AG08396 (cell line): Measurements from ENCODE around the gene ORM1.
"Not testable (repeated sequence)": the region's sequence is repeated elsewhere in the genome, so short reads cannot be mapped to it uniquely, and the experiment has no call there.

ENCODE experiments used
- DNase-seq: peaks from one replicate; pipeline ENCODE4 v3.0.0; 2012; ENCODE audit warnings: low spot score, mixed read lengths

Gene ORM1

DNA sequence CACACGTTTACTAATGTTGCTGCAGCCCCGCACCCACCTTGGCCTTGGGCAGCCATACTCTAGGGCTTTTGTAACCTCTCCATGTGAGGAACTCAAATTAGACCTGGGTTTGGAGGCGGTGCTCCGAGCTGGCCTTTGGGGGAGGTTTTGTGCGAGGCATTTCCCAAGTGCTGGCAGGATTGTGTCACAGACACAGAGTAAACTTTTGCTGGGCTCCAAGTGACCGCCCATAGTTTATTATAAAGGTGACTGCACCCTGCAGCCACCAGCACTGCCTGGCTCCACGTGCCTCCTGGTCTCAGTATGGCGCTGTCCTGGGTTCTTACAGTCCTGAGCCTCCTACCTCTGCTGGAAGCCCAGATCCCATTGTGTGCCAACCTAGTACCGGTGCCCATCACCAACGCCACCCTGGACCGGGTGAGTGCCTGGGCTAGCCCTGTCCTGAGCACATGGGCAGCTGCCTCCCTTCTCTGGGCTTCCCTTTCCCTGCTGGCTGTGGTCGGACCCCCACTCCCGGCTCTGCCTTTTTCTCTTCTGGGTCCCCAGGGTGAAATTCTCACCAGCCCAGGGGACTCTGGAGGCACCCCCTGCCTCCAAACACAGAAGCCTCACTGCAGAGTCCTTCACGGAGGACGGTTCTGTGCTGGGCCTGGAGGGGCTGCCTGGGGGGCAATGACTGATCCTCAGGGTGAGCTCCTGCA lies at the start of gene ORM1:
ORM1 (plus strand) TSS at position 268 of the 701 bp plus-strand sequence; CDS start at position 304, 36 bp downstream.
- not testable (repeated sequence) for DNase-seq

DNA sequence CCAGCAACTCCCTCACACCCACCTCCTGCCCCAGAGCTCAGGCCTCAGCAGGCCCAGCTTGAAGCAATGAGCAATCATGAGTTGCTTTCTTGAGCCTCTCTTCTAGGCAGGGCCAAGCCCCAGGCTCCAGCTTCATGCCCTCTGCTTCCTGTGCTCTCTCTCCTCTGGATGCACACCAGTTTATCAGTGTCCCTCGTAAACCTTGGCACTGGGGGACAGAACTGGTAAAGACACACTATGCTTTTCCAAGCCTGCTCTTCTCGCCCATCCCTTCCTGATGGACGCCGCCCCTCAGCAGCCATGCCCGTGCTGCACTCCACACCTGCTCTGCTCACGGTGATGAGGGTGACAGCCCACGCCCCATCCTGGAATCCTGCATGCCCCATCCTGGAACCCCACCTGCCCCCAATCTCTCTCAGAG lies 49.4 kb upstream of the ORM1 start:
- no peak for DNase-seq

DNA sequence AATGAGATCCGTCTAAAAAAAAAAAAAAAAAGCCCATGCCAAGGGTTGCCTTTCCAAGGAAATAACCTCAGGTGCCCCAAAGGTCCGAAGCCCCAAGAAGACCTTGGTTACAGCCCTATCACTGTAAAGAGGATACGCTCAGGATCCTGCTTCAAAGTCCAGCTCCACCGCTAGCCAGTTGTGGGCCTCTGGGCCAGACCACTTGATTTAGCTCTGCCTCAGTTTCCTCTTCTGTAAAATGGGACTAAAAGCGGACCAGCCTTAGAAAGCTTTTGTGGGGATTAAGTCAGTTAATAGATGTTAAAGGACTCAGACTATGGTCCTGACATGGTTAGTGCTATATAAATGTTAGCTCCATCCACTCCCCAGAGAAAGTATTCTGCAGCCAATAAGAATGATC lies 48.7 kb upstream of the ORM1 start:
- DNase-seq, result no peak

DNA sequence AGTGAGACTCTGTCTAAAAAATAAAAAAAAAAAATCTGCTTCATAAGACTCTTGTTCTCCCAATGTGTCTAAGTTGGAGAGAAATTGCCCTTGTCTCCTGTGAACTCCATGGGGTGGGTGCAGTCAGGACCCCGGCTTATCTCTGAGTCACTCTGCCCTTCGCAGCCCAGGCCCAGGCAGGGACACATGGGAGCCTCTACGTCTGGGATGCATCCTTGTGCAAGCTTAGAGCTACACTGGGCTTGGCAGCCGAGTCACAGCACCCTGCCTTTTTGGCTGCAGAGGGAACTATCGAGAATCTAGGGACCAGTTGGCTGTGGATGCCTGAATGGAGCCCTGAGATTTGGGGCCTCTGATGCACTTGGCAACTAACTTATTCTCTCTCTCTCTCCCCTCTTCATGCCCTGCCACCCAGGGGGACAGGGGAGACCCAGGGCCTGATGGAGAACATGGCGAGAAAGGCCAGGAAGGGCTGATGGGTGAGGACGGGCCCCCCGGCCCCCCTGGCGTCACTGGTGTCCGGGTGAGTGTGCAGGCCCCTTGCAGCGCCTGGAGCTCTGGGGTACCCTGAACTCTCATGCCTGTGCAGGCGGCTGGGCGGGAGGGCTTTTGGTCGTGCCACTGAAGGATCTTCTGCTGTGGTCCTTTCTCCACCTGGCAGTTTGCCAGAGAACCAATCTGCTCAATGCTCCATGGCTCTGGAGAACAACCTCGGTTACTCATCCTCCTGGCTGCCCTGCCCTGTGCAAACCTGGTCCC lies 47.5 kb upstream of the ORM1 start:
- DNase-seq, result no peak

DNA sequence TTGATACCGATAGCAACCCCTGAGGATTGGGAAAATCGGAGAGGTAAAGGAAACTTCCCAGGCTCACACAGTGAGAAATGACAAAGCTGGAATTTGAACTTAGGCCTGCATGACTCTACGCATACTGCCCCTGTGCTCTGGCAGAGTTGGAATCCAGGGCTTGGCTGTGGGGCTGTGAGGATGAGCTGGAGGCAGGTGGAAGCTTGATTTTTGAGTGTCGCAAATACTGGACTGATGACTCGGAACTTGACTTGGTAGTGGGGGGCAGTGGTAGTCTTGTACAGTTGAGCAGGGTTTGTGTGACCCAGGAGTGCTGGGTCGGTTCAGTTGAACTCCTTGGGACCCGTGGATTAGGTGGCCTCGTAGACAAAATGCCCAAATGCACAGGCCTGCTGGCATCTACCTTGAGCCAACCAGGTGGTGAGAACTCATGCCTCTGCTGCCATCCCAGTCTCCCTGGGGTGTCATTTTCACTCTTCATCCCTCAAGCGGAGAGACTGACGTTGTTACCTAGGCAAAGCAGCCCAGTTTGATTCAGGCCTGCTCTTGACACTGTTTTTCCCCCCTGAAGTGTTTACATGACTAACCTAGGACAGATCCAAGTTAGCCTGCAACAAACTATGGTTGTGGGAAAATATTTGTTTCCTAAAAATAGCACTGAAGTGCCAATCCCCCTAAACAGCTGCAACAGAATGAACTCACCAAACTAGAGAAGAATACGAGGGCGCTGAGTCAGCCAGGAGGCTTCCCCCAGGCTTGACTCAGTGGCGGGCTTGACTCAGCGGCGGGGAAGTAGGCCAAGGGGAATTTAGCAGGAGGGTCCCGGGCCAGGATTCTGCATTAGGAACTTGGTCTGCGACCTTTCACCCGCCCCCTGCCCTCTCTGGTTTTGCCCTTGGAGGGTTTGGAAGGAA lies 45.7 kb upstream of the ORM1 start:
- DNase-seq, result peak; percentile 88

DNA sequence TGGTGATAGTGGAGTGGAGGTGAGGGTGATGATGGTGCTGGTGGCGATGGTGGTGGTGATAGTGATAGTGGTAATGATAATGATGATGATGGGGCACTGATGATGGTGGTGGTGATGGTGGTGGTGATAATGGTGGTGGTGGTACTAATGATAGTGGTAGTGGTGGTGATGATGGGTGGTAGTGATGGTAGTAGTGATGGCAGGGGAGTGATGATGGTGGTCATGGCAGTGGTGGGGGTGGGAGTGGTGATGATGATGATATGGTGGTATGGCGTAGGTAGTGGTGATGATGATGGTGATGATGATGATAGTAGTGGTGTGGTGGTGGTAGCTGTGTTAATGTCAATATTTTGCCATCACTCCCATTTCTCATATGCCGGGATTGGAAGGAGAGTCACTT lies 44.5 kb upstream of the ORM1 start:
- DNase-seq, result no peak

DNA sequence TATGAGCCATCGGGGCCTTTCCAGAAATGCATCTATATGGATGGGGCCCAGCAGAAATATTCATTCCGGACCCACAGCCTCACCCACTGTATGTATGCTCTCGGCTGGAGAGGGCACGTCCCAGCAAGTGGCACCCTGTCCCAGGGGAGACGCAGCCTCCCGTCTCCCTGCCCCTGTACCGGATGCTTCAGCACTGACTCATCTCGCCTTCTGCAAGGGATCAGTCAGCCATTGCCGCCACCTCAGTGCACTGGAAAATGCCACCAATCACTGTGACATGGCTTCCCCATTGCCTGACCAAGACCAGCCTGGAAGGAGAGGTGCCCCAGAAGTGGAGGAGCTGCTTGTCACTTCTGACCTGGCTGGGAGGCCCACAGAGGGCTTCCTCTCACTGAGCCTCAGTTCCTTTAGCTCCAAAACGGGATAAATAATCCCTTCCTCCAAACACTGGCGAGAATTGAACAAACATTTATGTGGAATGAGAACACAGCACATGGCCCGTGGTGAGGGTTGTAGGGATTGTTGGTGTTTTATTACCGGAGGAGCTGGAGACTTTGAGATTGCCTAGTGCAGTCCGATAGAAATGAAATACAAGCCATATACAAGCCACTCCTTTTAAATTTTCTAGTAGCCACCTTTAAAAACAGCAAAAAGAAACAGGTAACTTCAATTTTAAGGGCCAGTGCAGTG lies 43.9 kb upstream of the ORM1 start:
- DNase-seq, result peak; percentile 41

DNA sequence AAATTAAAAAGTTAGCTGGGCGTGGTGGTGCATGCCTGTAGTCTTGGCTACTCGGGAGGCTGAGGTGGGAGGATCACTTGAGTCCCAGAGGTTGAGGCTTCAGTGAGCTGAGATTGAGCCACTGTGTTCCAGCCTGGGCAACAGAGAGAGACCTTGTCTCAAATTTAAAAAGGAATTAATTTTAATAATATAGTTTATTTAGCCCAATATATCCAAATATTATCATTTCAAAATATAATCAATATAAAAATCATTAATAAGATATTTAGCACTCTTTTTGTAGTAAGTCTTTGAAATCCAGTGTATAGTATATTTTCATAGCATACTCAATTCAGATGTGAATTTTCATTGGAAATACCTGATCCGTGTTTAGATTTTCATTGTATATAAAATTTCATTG lies 43.2 kb upstream of the ORM1 start:
- no peak for DNase-seq

DNA sequence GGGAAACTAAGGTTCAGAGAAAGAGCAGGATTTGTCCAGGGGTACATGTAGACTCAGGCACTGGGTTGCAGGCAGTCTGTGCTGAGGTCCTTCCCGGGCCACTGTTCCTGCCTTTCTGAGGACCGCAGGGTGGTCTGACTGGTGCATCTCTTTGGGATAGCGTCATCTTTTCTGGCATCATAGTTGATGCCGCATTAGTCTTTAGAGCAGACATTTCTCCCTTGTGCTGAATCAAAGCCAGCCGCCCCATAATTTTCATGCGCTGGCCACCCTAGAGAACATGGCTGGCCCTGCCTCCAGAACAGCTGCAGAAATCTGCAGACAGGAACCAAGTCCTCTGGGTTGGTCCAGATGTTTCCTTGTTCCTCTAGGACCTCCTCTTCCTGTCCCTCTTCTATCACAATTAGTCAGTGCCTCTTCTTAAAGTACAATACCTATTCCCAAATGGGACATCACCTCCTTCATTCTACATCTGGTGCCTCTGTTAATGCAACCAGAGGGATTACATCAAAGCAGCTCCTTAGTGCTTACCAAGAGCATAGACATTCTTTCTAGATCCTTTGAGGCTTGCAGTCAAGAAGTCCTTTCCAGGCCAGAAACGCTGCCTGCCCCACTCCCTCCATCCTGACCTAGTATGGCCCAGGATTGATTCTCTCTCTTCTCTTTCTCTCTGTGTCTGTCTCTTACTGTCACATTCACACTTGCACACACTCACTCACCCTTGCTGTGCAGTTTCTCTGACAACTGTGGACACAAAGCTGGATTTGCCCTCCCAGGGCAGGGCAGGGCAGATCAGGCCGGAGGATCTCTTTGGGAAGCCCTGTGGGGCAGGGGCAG lies 42.0 kb upstream of the ORM1 start:
- DNase-seq, result no peak

DNA sequence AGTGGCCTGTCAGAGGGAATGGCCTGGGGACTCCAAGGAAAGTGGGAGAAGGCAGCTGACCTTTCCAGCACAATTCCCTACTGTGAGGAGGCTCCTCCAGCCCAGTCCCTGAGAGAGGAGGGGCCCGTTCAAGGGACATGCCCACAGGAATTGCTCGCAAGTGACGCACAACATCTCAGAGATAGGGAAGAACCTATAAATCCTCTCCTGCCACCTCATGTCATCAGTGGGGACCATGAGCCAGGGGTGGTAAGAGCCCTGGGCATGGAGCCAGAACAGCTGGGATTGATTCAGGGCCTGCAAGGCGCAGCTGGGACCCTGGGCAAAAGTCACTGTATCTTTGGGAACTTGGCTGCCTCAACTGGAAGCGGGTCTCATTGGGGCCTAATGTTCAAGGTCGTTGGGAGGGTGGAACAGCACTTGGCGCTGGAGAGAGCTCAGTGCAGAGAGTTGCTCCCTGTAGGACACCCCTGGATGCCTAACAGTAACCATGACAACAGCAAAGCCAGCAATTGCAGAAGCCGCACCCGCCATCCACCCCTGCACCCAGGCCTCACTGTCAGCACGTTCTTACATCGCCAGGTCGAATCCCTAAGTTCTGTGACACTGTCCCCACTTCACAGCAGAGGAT lies 41.3 kb upstream of the ORM1 start:
- no peak for DNase-seq

DNA sequence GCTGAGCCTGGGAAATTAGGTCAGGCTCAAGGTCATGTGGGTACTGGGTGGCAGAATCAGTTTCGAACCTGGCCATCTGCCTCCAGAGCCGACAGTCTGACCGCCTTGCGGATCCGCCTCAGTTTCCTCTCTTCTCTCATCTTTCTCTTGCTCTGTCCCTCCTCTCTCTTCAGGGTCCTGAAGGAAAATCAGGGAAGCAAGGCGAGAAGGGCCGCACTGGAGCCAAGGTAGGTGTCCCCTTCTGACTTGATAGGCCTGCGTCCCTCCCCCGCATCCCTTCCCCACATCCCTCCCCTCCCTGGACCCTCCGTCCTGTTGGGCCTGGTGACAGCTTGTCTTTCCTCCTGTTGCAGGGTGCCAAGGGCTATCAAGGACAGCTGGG lies 40.8 kb upstream of the ORM1 start:
- DNase-seq, result no peak

DNA sequence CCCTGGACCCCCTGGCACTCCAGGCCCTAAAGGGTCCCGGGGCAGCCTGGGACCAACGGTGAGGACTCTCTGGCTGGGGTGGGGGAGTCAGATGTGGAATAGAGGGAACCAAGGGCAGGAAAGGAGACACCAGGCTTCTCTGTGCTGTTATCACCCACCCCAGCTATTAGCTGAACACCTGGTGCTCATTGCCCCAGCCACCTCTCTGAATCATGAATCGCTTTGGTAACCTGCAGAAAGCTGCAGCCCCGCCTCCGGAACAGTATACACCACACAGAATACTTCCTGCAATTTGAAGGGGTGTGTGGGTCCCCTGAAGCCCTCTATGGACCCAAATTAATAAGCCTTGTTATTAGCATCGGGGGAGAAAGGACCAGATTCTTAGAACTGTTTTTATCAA lies 40.4 kb upstream of the ORM1 start:
- no peak for DNase-seq

DNA sequence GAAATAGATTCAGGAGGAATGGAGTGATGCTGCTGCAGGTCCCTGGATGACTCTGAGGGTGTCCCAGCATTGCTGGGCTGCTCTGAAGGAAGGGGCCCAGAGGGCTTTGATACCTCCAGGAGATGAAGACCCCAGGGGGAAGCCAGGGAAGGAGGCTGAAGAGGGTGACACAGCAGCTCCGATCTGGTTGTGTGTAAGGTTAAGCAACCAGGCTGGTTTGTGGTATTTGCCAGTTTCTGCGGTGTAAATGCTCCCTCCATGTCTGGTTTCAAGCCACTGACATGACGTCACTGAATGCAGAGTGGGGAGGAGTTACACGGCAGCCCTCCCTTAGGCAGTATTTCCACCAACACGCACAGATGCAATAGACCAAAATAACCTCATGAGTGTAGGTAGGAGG lies 40.0 kb upstream of the ORM1 start:
- peak; percentile 74 for DNase-seq

DNA sequence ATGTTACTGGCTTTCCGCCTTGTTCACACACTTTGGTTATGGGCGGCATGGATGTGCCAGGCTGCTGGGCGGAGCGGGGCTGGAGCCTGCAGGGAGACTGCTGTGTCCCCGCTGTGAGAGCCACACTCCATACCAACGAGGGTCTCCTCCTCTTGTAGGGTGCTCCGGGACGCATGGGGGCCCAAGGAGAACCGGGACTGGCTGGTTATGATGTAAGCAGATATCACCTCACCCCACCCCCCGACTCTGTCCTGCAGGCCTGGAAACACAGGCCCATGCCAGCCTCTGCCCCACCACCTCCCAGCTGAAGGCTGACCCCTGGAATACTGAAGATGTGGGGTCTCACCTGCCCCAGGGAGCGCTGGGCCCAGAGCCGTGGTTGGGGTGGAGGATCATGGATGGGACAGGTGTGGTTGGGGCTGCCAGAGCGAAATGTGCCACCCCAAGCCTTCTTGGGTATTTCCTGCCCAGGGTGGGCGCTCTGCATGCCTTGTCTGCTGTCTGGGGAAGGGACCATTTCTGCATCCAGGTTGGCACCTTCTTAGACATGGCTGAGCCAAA lies 39.3 kb upstream of the ORM1 start:
- DNase-seq, result no peak

DNA sequence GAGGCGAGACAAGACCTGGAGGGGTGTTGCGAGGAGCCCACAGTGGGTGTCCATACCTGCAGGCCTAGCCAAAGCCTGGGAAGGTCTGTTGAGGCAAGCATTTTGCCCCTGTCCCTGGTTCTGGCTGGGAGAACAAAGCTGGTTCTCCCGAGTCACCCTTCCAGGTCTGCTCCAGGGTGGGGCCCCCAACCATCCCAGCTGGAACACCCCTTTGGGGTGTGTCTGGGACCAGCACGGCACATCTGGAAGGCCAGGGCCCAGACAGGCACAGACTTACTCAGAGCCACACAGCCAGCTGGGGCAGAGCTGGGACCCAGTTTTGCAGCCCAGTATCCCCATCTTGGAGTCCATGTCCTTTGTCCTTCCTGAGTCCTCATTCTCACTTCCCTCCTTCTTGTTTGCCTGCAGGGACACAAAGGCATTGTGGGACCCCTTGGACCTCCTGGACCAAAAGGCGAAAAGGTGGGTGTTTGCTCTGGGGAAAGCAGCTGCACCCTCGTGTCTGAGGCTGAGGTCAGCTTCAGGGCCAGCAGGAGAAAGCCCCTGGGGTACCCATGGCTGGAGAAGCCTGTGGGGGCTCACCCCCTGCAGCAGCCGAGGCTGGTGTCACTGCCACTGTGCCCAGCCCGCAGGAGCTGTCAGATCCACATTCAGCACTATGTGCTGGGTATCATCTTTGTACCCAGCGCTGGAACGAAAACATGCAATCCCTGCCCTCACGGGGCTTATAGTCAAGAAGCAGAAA lies 38.4 kb upstream of the ORM1 start:
- DNase-seq, result no peak

DNA sequence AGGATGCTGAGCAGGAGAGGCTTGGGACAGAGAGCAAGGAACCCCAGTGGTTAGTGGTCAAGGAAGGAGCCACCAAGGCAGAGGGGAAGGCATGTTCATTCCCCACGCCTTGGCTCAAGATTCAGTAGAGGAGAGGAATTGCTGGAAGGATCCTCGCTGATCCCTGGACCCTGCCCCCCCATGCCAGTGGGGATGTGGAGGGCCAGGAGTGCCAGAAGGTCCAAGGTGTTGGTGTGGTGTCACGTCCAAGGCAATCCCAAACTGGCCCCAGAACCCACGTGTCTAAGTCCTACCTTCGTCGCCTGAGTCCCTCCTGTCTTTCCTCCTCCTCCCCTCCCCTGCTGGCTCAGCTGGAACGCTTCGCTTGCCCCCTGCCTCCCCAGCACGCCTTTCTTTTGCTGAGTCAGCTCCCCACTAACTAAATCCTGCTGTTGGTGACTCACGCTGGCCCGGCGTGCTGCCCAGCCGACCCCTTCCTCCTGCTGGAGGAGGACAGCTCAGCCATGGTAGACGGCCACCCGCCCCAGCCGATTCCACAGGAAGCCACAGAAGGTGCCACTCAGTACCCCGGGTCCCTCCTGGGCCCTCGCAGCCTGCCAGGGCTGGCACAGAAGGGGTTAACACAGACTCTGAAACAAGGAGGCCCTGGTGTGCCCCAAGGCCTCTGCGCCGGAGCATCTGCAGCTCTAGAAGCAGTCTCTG lies 37.6 kb upstream of the ORM1 start:
- peak; percentile 91 for DNase-seq

DNA sequence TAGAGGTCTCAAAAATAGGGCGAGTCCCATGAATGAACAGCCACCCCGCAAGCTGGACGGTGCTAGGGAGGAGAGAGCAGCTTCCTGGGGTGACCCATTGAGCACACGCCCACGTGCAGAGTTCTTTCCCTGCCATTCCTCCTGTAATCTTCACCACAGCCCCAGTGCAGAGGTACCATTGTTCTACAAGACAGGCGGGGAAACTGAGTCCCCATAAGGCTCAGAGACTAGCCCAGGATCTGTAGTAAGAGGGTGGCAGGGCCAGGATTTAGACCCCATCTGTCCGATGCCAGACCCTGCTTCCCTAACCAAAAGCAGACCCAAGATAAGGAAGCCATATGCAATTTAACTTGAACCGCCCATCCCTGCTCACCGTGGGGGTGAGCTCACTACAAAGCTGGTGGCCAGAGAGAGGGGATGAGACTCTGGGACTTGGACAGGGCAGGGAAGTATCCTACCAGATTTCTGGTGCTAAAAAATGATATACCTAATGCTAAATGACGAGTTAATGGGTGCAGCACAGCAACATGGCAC lies 36.7 kb upstream of the ORM1 start:
- DNase-seq, result no peak

DNA sequence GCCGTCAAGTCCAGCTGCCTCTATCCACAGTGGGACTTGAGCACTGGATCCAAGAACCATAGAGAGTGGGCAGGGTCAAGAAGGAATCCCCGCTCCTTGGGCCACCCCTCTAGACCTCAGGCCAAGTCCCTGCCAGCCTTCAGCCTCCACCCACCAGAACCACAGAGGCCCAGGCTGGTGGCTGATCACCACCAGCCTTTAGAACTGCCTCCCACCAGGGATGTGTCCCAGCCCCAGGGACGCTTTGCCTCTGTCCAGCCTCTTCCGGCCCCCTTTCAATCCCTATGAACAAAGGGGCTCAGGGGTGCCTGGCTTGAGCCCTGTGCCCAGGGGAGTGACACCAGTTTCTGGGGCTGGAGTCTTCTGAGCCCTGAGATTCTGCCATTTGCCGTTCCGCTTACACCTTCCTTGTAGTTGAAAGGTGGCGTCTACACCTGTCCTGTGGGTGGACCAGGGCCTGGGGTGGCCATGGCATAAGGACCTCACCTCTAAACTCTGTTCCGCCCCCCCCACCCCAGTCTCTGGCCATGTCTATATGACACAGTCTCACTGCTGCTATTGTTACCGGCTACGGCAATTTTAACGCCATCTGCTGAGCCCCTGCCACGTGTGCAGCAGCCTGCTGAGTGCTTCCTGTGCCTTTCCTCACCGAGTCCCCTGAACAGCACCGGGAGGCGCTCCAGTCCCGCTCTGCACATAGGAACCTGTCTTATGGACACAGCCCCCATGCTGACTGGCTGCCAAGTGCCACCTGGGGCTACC lies 35.7 kb upstream of the ORM1 start:
- no peak for DNase-seq
